Endothelial cell of umbilical vein (primary cell): Measurements from ENCODE around the gene POGK. TPM values are rescaled to one million over a fixed set of nuclear protein-coding genes. Genes with fewer than 3 reads are reported as not detected.

Experiments used
- BruUV-seq: library from RNA; stranded (reverse); fragments of 400-500 nt; replicated peaks from 2 replicates; lab custom pipeline; 2021; lab: Mats Ljungman, UMichigan
- CTCF ChIA-PET: fragments of 300-600, 350-600 bp; sonication (Branson Sonifier 250); formaldehyde crosslinking; loops from one replicate; lab custom pipeline; 2021; ENCODE audit warnings: antibody characterized with exemption, inconsistent platforms; lab: Charles Lee
- POLR2A ChIA-PET: fragments of 300-600, 350-600 bp; sonication (Branson Sonifier 250); formaldehyde crosslinking; loops from one replicate; lab custom pipeline; 2021; ENCODE audit warnings: antibody characterized with exemption, inconsistent platforms; lab: Charles Lee
- DNase-seq: peaks from one replicate; pipeline ENCODE4 v3.0.0-alpha.2; 2011; ENCODE audit warnings: low read depth, low spot score
- FAIRE-seq: peaks from 2 replicates; lab custom pipeline; 2011; peaks lifted over from hg19 to GRCh38; lab: Jason Lieb, UNC
- H2AFZ ChIP-seq: 2 replicates; pipeline ENCODE4 v1.6.0; 2012; ENCODE audit warnings: low read depth, low read length, control low read depth, inconsistent platforms
- H3K27ac ChIP-seq: 2 replicates; pipeline ENCODE4 v1.5.1; 2011; ENCODE audit warnings: low read depth, mild to moderate bottlenecking, control low read depth, low read length, moderate library complexity; ENCODE audit not compliant: insufficient read depth
- H3K27me3 ChIP-seq, 2 experiments: 2 replicates each; pipeline versions ENCODE4 v1.6.0 to v1.6.1; 2011; ENCODE audit warnings: low read length in 2 of 2, mixed read lengths in 1 of 2; ENCODE audit not compliant: control insufficient read depth in 2 of 2, insufficient read depth in 2 of 2
- H3K36me3 ChIP-seq, 2 experiments: 2 replicates in 1 of 2; 3 replicates in 1 of 2; pipeline ENCODE4 v1.5.1; 2011; ENCODE audit warnings: low read length in 2 of 2, mild to moderate bottlenecking in 1 of 2, moderate library complexity in 1 of 2; ENCODE audit not compliant: control insufficient read depth in 2 of 2, insufficient read depth in 2 of 2; ENCODE audit errors: extremely low read depth in 1 of 2
- H3K4me1 ChIP-seq: 3 replicates; pipeline ENCODE4 v1.5.1; 2011; ENCODE audit warnings: mild to moderate bottlenecking, low read length; ENCODE audit not compliant: control insufficient read depth, insufficient read depth; ENCODE audit errors: extremely low read depth
- H3K4me2 ChIP-seq: 2 replicates; pipeline ENCODE4 v1.6.1; 2011; ENCODE audit warnings: low read length, control low read depth, mixed read lengths; ENCODE audit not compliant: insufficient read depth
- H3K4me3 ChIP-seq, 3 experiments: fragments of 200-600 bp in 1 of 3; sonication (generic), shearing (Covaris generic) in 1 of 3; replicated peaks in 1 of 3; 2 replicates each; pipeline ENCODE4 v1.5.1; 2011 to 2016; ENCODE audit warnings: control low read depth in 3 of 3, low read length in 3 of 3, mild to moderate bottlenecking in 2 of 3, inconsistent platforms in 1 of 3, low read depth in 1 of 3, moderate library complexity in 1 of 3; ENCODE audit not compliant: insufficient read depth in 1 of 3
- H3K79me2 ChIP-seq: 2 replicates; pipeline ENCODE4 v1.6.0; 2012; ENCODE audit warnings: low read length, inconsistent platforms; ENCODE audit not compliant: control insufficient read depth, insufficient read depth
- H3K9ac ChIP-seq: replicated peaks from 2 replicates; pipeline ENCODE3; 2011; ENCODE audit warnings: low read length, control low read depth; ENCODE audit not compliant: insufficient read depth; ENCODE audit errors: extremely low read depth
- H3K9me1 ChIP-seq: replicated peaks from 3 replicates; pipeline ENCODE4 v1.6.0; 2011; ENCODE audit warnings: mild to moderate bottlenecking, low read length; ENCODE audit not compliant: control insufficient read depth, insufficient read depth; ENCODE audit errors: extremely low read depth
- H3K9me3 ChIP-seq: replicated peaks from 2 replicates; pipeline ENCODE4 v1.5.1; 2012; ENCODE audit warnings: low read length, inconsistent platforms; ENCODE audit not compliant: control insufficient read depth, insufficient read depth
- H4K20me1 ChIP-seq: replicated peaks from 2 replicates; pipeline ENCODE3; 2011; ENCODE audit warnings: mild to moderate bottlenecking, low read length; ENCODE audit not compliant: control insufficient read depth, insufficient read depth; ENCODE audit errors: extremely low read depth
- CTCF ChIP-seq, 2 donors: IDR thresholded peaks; 1 replicate in 1 of 2; 2 replicates in 1 of 2; pipeline ENCODE4 v1.5.1; 2011; ENCODE audit warnings: low read length in 2 of 2, mild to moderate bottlenecking in 2 of 2, moderate library complexity in 2 of 2, control low read depth in 1 of 2, inconsistent platforms in 1 of 2, low read depth in 1 of 2; ENCODE audit not compliant: insufficient read depth in 1 of 2; ENCODE audit errors: extremely low read depth in 1 of 2
- EZH2 ChIP-seq: IDR thresholded peaks from 2 replicates; pipeline ENCODE4 v1.6.1; 2012; ENCODE audit warnings: borderline replicate concordance, low read depth, mild to moderate bottlenecking, moderate library complexity, low read length, inconsistent platforms; ENCODE audit not compliant: severe bottlenecking
- FOS ChIP-seq: IDR thresholded peaks from 2 replicates; pipeline ENCODE4 v1.6.1; 2011; ENCODE audit warnings: mild to moderate bottlenecking, low read length, moderate library complexity, borderline replicate concordance; ENCODE audit not compliant: insufficient read depth
- GATA2 ChIP-seq: IDR thresholded peaks from 2 replicates; pipeline ENCODE4 v1.7.0; 2011; ENCODE audit warnings: low read depth, mild to moderate bottlenecking, moderate library complexity, mixed read lengths, low read length; ENCODE audit not compliant: insufficient read length, insufficient read depth
- JUN ChIP-seq: IDR thresholded peaks from 2 replicates; pipeline ENCODE4 v1.6.1; 2011; ENCODE audit warnings: borderline replicate concordance, low read depth; ENCODE audit not compliant: insufficient read length, insufficient read depth
- MYC ChIP-seq: IDR thresholded peaks from one replicate; pipeline ENCODE4 v1.6.1; 2011; ENCODE audit warnings: mild to moderate bottlenecking, low read depth, low read length
- POLR2A ChIP-seq: IDR thresholded peaks from 2 replicates; pipeline ENCODE4 v1.6.1; 2012; ENCODE audit warnings: low read depth, mild to moderate bottlenecking, control low read depth, low read length
- POLR2AphosphoS5 ChIP-seq: IDR thresholded peaks from 2 replicates; pipeline ENCODE4 v1.6.1; 2012; ENCODE audit warnings: low read depth, mild to moderate bottlenecking, control low read depth, low read length, moderate library complexity; ENCODE audit not compliant: insufficient read depth
- dilution Hi-C: fragments of 300-500 bp; cut with MboI; formaldehyde crosslinking; loops from one replicate; pipeline ENCODE4 v1.15.0; 2019; ENCODE audit warnings: low sequenced_read_pairs; ENCODE audit not compliant: extremely low pct_ligation_motif_present
- intact Hi-C: fragments of 100-400 bp; cut with micrococcal nuclease; formaldehyde crosslinking; loops from one replicate; pipeline ENCODE4 v1.10.0; 2022
- polyA plus RNA-seq, 4 experiments: library from polyadenylated mRNA; depleted of rRNA in 3 of 4; stranded (reverse) in 3 of 4; unstranded in 1 of 4; fragments of >200 nt; gene quantifications; 2 replicates each; pipeline versions ENCODE4 v1.2.1 to v1.2.3, GENCODE V29; 2011 to 2012; ENCODE audit warnings: missing spikeins in 1 of 4
- total RNA-seq: library from RNA; stranded (reverse); gene quantifications from 2 replicates; pipeline ENCODE4 v1.2.3, GENCODE V29; 2021
- TF ChIP-seq, protein P1 (sequence below): IDR thresholded peaks from 2 replicates; pipeline ENCODE4 v1.6.1; 2011; ENCODE audit not compliant: insufficient read depth, insufficient read length

Gene POGK
- total and polyA plus RNA-seq, 2 donors (not counting 3 experiments of a cell fraction or from before 2014, with no cell fraction given): 12.5 to 31.8 TPM

GRCh38 chr1:166843322-166843721, 4.0 kb downstream of the POGK start:
- no peaks in the 10 kb centered on the region for H3K9me1 ChIP-seq
- no peak overlapping the region for H3K4me2 ChIP-seq
- DNase-seq (no peak), FAIRE-seq (no peak)
- no peak overlapping the region for H3K9ac ChIP-seq
- intact Hi-C loops: loop anchor here (5.0 to 10.0 kb wide), 2 partner anchors 379 to 919 kb away; partner anchors contain the start of gene POU2F1
- no TSS peak for BruUV-seq
- CTCF ChIA-PET: interaction anchor here (0.8 kb wide), 1 partner anchor 32 kb away, joined by 3 read pairs; the partner anchor contains the start of gene TADA1
- H3K36me3 ChIP-seq: peaks cover 24 to 46% of the 10 kb centered on the region in 2 experiments
- POLR2A ChIA-PET: no interaction called here
- H3K27me3 ChIP-seq: no peaks in the 10 kb centered on the region
- no peak overlapping the region for H3K27ac ChIP-seq
- H3K79me2 ChIP-seq: peaks cover 61% of the 10 kb centered on the region
- H4K20me1 ChIP-seq: no peaks in the 10 kb centered on the region
- H3K4me1 ChIP-seq: peaks cover 18% of the 10 kb centered on the region
- no peak overlapping the region for H2AFZ ChIP-seq
- no peaks in the 10 kb centered on the region for H3K9me3 ChIP-seq
- TF ChIP-seq EZH2 (no peak), JUN (no peak), FOS (no peak), POLR2AphosphoS5 (no peak), MYC (no peak), GATA2 (no peak), POLR2A (no peak), CTCF (IDR thresholded peaks at IDR 0.05; ENCODE audit: extremely low read depth in 1 of 2, insufficient read depth in 1 of 2, low read depth in 1 of 2, low read length in 2 of 2) (no peak)
- TF ChIP-seq, protein P1, sequence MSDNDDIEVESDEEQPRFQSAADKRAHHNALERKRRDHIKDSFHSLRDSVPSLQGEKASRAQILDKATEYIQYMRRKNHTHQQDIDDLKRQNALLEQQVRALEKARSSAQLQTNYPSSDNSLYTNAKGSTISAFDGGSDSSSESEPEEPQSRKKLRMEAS: no peak
- dilution Hi-C loops: no loop called here
- no peak overlapping the region for H3K4me3 ChIP-seq
